HEK293T (cell line): ENCODE measurements around the gene DES.

Experiments
- CTCF ChIA-PET: fragments of 350-600 bp; formaldehyde crosslinking; extraction: SDS; loops from one replicate; lab custom pipeline; 2021; ENCODE audit warnings: antibody characterized with exemption, inconsistent platforms; lab: Yijun Ruan, JAX
- POLR2A ChIA-PET: fragments of 350-600 bp; formaldehyde crosslinking; extraction: SDS; loops from one replicate; lab custom pipeline; 2020; ENCODE audit warnings: antibody characterized with exemption, inconsistent platforms; lab: Yijun Ruan, JAX
- DNase-seq: peaks from one replicate; pipeline ENCODE4 v3.0.0; 2012; ENCODE audit warnings: mixed read lengths; ENCODE audit errors: extremely low spot score
- ARNT ChIP-seq: fragments of 450-650 bp; IDR thresholded peaks from 2 replicates; pipeline ENCODE4 v1.6.1; 2017; ENCODE audit warnings: mild to moderate bottlenecking
- BHLHE40 ChIP-seq: fragments of 450-650 bp; IDR thresholded peaks from 2 replicates; pipeline ENCODE4 v1.6.1; 2016; ENCODE audit warnings: mild to moderate bottlenecking, moderate library complexity, borderline replicate concordance
- CTBP1 ChIP-seq: fragments of 450-650 bp; IDR thresholded peaks from 2 replicates; pipeline ENCODE4 v1.6.1; 2016; ENCODE audit warnings: borderline replicate concordance
- ELF4 ChIP-seq: fragments of 450-650 bp; IDR thresholded peaks from 2 replicates; pipeline ENCODE4 v1.6.1; 2017; ENCODE audit warnings: antibody characterized with exemption
- FOXA1 ChIP-seq: fragments of 450-650 bp; IDR thresholded peaks from 2 replicates; pipeline ENCODE4 v1.6.1; 2016; ENCODE audit warnings: mild to moderate bottlenecking
- FOXK2 ChIP-seq: fragments of 450-650 bp; IDR thresholded peaks from 2 replicates; pipeline ENCODE4 v1.6.1; 2016; ENCODE audit warnings: mild to moderate bottlenecking
- FOXM1 ChIP-seq: fragments of 450-650 bp; IDR thresholded peaks from 2 replicates; pipeline ENCODE4 v1.6.1; 2017; ENCODE audit warnings: mild to moderate bottlenecking, borderline replicate concordance
- HDGF ChIP-seq: fragments of 450-650 bp; IDR thresholded peaks from 2 replicates; pipeline ENCODE4 v1.6.1; 2017; ENCODE audit warnings: antibody characterized with exemption, borderline replicate concordance
- L3MBTL2 ChIP-seq: fragments of 450-650 bp; conservative IDR thresholded peaks from 2 replicates; pipeline ENCODE4 v1.6.1; 2016; ENCODE audit warnings: mild to moderate bottlenecking
- LEF1 ChIP-seq: fragments of 450-650 bp; IDR thresholded peaks from 2 replicates; pipeline ENCODE4 v1.6.1; 2017; ENCODE audit warnings: mild to moderate bottlenecking, borderline replicate concordance
- NFRKB ChIP-seq: fragments of 450-650 bp; IDR thresholded peaks from 2 replicates; pipeline ENCODE4 v1.6.1; 2016; ENCODE audit warnings: mild to moderate bottlenecking, moderate library complexity
- SP1 ChIP-seq: fragments of 450-650 bp; IDR thresholded peaks from 2 replicates; pipeline ENCODE4 v1.6.1; 2017
- SUZ12 ChIP-seq: fragments of 450-650 bp; IDR thresholded peaks from 2 replicates; pipeline ENCODE4 v1.6.1; 2016; ENCODE audit warnings: mild to moderate bottlenecking
- TARDBP ChIP-seq: fragments of 450-650 bp; IDR thresholded peaks from 2 replicates; pipeline ENCODE4 v1.6.1; 2016
- ZNF384 ChIP-seq: fragments of 450-650 bp; IDR thresholded peaks from 2 replicates; pipeline ENCODE4 v1.6.1; 2016
- TF ChIP-seq, protein P1 (sequence below): fragments of 450-650 bp; IDR thresholded peaks from 2 replicates; pipeline ENCODE4 v1.6.1; 2016

The DES gene

DNA sequence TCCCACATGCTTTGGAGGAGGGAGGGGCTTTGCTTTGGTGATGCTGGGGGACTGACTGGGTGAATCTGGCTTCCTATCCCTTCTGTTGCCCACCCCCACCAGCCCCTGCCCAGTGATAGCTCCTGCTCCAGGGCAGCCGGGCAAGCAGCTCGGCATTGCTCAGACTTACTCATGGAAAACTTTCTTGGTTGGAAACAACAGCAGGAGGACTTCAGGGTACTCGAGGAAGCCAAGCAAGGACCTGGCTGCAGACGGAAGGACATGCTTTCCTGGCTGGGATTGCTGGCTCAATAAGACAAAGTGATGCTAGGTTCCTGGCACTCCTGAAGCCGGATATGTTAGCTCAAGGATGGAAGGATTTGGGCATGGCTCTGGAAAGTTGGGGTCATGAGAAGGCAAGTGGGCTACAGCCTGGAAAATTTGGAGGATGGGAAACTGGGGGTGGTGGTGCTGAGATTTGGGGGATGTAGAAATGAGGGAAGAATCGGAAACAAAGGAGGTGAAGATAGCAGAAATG is 19.6 kb downstream of the DES start:
- no peak for DNase-seq
- ChIA-PET POLR2A (interaction anchor here (1.1 kb wide), 1 partner anchor 55 kb away, joined by 3 read pairs; no protein-coding TSS in a partner anchor), CTCF (interaction anchor here (0.6 to 2.8 kb wide), 2 partner anchors 92 to 524 kb away, joined by 3 to 7 read pairs; no protein-coding TSS in a partner anchor)
- TF ChIP-seq SUZ12 (no peak), ARNT (no peak)

DNA sequence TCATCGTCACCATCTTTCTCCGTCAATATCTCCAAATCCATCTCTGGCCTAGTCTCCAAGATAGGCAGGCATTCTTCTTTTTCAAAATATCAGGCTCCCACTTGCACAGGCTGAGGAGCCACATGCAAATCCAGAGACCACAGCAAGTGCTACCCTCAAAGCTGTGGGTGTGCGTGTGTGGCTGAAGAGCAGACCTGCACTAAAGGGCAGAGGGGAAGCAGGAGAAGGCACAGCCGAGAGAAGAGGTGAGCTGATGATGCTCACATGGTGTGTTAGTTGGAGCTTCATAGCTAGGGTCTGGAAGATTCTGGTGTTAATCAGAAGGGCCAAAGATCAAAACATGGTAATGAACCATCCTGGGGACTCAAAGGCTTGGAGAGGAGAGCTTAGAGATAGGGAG is 20.3 kb downstream of the DES start:
- ChIA-PET CTCF (interaction anchor here (1.3 to 2.8 kb wide), 3 partner anchors 21 to 91 kb away, joined by 4 to 7 read pairs (median 7); no protein-coding TSS in a partner anchor), POLR2A (interaction anchor here (1.1 to 1.3 kb wide), 2 partner anchors 51 to 56 kb away, joined by 3 to 4 read pairs; partner anchors contain the start of gene DNPEP)
- no peak for DNase-seq
- TF ChIP-seq BHLHE40 (no peak), SUZ12 (no peak), ELF4 (no peak), TARDBP (no peak), ZNF384 (no peak), ARNT (no peak), FOXA1 (no peak), LEF1 (no peak), SP1 (no peak), NFRKB (no peak)
- TF ChIP-seq, protein P1, sequence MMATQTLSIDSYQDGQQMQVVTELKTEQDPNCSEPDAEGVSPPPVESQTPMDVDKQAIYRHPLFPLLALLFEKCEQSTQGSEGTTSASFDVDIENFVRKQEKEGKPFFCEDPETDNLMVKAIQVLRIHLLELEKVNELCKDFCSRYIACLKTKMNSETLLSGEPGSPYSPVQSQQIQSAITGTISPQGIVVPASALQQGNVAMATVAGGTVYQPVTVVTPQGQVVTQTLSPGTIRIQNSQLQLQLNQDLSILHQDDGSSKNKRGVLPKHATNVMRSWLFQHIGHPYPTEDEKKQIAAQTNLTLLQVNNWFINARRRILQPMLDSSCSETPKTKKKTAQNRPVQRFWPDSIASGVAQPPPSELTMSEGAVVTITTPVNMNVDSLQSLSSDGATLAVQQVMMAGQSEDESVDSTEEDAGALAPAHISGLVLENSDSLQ, result no peak

DNA sequence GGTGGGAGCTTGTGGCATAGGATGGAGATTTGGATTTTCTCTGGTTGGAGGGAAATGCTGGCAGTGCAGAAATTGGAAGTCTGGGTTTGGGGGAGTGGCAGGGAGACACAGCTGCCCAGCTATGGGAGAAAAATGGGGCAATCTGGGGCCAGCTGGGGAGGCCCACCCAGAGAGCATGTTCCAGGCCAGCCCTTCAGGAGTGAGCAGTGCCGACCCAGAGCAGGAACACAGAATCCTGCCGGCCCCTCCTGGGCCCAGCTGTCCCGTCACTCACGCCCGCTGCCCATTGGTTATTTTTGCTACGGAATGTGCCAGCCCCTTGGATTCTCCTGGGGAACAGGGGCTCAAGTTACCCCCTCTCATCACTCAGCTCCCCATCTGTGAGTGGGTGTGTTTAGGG is 21.3 kb downstream of the DES start:
- CTCF ChIA-PET, result interaction anchor here (1.2 to 1.8 kb wide), 4 partner anchors 20 to 90 kb away, joined by 3 to 7 read pairs (median 4); a partner anchor contains a TSS
- TF ChIP-seq ZNF384 (no peak), FOXK2 (no peak), FOXM1 (no peak), SUZ12 (no peak), BHLHE40 (no peak), L3MBTL2 (no peak), NFRKB (no peak)
- POLR2A ChIA-PET, result interaction anchor here (1.3 kb wide), 2 partner anchors 52 to 104 kb away, joined by 4 read pairs; partner anchors contain the start of genes CHPF, DNPEP and TMEM198
- DNase-seq, result no peak

DNA sequence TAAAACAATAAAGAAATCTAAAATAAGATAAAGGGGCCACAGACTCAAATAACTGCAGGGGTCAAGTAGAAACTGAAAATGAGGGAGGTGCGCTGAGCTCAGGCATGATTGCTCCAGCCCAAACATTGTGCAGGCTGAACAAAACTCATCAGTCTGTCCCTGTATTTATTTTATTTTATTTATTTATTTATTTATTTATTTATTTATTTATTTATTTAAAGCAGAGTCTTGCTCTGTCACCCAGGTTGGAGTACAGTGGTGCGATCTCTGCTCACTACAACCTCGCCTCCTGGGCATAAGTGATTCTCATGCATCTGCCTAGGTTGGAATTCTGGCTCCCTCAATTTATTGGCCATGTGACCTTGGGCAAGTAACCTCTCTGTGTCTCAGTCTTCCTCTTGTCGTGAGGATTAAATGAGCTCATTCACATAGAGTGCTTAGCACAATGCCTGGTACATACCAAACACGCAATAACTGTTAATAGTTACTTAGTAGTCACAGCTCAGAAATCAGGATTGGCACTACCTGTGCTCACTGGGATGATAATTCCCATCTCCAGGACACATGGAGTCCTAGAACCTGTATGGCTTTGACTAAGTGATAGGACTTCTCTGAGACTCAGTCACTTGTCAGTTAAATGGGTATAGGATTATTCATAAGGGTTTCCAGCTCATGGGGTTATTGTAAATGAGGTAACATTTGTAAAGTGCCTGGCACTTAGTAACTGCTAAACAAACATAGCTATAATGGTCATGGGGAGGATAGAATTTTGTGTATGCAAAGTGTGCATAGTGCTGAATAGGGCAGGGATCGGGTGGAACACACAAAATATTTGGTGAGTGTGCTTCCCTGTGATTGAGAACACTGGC is 22.4 kb downstream of the DES start:
- TF ChIP-seq BHLHE40 (no peak), SP1 (no peak)
- ChIA-PET CTCF (interaction anchor here (0.6 to 1.8 kb wide), 3 partner anchors 55 to 195 kb away, joined by 3 to 4 read pairs (median 3); a partner anchor contains a TSS), POLR2A (interaction anchor here (0.9 to 1.3 kb wide), 2 partner anchors 103 to 157 kb away, joined by 3 to 4 read pairs; partner anchors contain the start of genes CHPF, STK11IP and TMEM198)
- DNase-seq, result no peak

DNA sequence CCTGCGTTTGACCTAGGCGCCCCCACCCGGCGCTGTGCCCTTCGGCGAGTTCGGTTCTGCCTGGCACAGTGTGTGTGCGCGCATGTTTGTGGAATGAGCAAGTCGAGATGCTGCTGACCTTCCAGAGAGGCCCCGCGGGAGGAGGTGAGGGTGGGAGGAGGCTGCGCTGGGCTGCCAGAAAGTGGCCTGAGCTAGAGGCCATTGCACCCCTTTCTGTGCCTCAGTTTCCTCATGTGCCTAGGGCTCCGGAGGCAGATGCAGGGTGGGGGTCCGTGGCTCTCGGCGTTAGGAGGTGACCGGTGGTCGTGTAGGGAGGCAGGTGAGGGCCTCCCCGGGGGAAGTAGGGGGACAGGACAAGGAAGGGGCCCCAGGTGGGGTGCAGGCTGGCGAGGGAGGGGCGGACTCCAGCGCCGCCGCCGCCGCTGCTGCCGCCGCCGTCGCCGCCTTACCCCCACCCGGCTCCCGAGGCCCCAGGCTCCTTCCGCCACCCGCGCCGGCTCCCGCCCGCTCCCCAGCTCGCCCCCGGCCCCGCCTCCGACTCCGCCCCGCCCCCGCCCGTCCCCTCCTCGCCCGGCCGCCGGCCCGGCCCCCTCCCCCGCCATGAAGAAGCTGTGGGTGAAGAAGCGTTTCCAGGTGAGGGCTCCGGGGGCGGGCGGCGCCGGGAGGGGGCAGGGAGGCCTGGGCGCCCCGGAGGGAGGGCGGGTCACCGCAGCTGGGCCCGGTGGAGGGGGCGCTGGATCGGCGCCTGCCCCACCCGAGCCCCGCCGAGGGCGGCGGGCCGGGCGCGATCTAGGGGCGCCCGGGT is 23.5 kb downstream of the DES start:
- POLR2A ChIA-PET, result interaction anchor here (0.6 to 1.3 kb wide), 3 partner anchors 8 to 53 kb away, joined by 3 to 5 read pairs (median 4); partner anchors contain the start of gene DNPEP
- DNase-seq, result peak; percentile 85
- CTCF ChIA-PET, result interaction anchor here (0.6 to 0.7 kb wide), 2 partner anchors 39 to 194 kb away, joined by 3 to 4 read pairs; no protein-coding TSS in a partner anchor
- no peak for TF ChIP-seq BHLHE40
- TF ChIP-seq CTBP1, result no peak
- no peak for TF ChIP-seq NFRKB
- TF ChIP-seq SUZ12, result no peak
- no peak for TF ChIP-seq FOXK2
- TF ChIP-seq, protein P1, result no peak

DNA sequence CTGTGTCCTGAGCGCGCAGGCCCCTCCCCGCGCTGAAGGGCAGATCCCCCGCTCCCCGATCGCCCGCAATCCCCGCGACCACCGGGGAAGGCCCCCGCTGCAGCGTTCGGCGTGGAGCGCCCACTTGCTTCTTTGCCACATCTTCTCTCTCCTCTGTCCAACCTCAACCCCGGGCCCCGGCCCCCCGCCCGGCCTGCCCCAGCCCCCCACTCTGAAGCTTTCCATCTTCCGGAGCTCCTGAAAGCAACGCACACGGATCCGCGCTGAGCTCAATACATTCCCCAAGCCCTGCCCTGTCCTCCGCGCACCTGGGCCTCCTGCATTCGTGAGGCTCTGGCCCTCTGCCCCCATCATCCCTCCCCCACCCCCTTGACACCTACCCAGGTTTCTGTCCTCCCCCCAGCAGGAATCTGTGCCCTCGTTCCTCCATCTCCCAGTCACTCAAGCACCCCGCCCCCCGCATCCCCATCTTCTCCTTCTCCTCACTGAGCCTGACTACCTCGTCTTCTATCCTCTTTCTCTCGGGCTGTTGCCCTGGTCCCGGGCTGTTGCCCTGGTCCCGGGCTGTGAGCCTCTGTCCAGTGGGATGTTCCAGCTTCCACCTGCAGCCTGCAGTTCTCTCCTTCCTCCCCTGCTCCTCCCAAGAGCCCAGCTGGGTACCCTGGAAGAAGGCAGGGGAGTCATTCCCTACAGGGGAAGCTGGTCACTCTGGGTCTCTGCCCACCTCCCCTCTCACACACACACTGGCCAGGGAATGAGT is 24.3 kb downstream of the DES start:
- DNase-seq, result no peak
- CTCF ChIA-PET, result interaction anchor here (0.6 to 0.7 kb wide), 2 partner anchors 17 to 40 kb away, joined by 4 read pairs; no protein-coding TSS in a partner anchor
- TF ChIP-seq FOXK2 (no peak), CTBP1 (no peak), ZNF384 (no peak), BHLHE40 (no peak), L3MBTL2 (no peak), FOXM1 (no peak), SUZ12 (no peak), LEF1 (no peak), ARNT (no peak), HDGF (no peak)
- TF ChIP-seq, protein P1, result no peak
- POLR2A ChIA-PET, result interaction anchor here (0.6 to 1.3 kb wide), 3 partner anchors 8 to 54 kb away, joined by 3 to 5 read pairs (median 4); partner anchors contain the start of gene DNPEP
